Chondrocyte (in vitro differentiated cells): ENCODE data around the gene VARS1. TPM values are rescaled to one million over a fixed set of nuclear protein-coding genes. Genes with fewer than 3 reads are reported as not detected.

Experiments used
- DNase-seq: peaks from one replicate; pipeline ENCODE4 v3.0.0; 2021; ENCODE audit warnings: mixed read lengths, low spot score
- H3K27ac Mint-ChIP-seq: one replicate; pipeline ENCODE4 v1.8.0; 2021; ENCODE audit warnings: mild to moderate bottlenecking, moderate library complexity, mixed read lengths; ENCODE audit not compliant: unreplicated experiment
- H3K27me3 Mint-ChIP-seq: 2 replicates; pipeline ENCODE4 v1.8.0; 2021; ENCODE audit warnings: low read depth, mixed read lengths
- H3K36me3 Mint-ChIP-seq: 2 replicates; pipeline ENCODE4 v1.8.0; 2021; ENCODE audit warnings: low read depth, mixed read lengths
- H3K4me1 Mint-ChIP-seq: 2 replicates; pipeline ENCODE4 v1.8.0; 2021; ENCODE audit warnings: low read depth, mild to moderate bottlenecking, mixed read lengths
- H3K4me3 Mint-ChIP-seq: one replicate; pipeline ENCODE4 v1.8.0; 2021; ENCODE audit warnings: mild to moderate bottlenecking, moderate library complexity, mixed read lengths; ENCODE audit not compliant: unreplicated experiment
- H3K9me3 Mint-ChIP-seq: 2 replicates; pipeline ENCODE4 v1.8.0; 2021; ENCODE audit warnings: low read depth, mixed read lengths
- total RNA-seq: library from RNA; stranded (reverse); gene quantifications from 3 replicates; pipeline ENCODE4 v1.2.1, GENCODE V29; 2021
- TF ChIP-seq, protein P1 (sequence below): fragments of 200-600 bp; sonication (generic); IDR thresholded peaks from 2 replicates; pipeline ENCODE4 v1.5.0; 2021; ENCODE audit warnings: antibody characterized with exemption, mild to moderate bottlenecking, moderate library complexity

The VARS1 gene
- total RNA-seq, 1 donor from 2014 or later, result 71.1 TPM

DNA sequence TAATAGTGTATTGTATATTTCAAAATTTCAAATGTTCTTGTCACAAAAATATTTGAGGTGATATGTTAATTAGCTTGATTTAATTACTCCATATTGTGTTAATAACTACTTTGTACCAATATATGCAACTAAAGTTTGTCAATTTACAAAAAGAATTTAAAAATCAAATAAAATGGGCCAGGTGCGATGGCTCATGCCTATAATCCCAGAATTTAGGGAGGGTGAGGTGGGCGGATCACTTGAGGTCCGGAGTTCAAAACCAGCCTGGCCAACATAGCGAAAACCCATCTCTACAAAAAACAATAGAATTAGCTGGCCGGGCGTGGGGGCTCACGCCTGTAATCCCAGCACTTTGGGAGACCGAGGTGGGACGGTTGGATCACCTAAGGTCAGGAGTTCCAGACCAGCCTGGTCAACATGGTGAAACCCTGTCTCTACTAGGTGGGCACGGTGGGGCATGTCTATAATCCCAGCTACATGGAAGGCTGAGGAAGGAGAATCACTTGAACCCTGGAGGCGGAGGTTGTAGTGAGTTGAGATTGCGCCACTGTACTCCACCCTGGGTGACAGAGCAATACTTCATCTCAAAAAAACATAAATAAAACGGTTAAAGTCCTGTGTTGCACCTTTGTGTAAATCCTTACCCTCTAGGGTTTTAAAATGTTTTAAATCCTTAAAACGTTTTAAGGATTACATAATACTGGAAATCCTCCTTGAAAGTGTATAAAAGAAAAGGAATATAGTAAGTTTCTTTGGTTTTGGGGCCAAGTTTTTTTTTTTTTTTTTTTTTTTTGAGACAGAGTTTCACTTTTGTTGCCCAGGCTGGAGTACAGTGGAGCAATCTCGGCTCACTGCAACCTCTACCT lies 36.0 kb upstream of the VARS1 start:
- Mint-ChIP-seq H3K4me3 (peak overlapping the region; percentile 80), H3K4me1 (peaks cover 42% of the 10 kb centered on the region), H3K9me3 (no peaks in the 10 kb centered on the region), H3K27ac (no peak overlapping the region), H3K27me3 (no peaks in the 10 kb centered on the region), H3K36me3 (peaks cover 12% of the 10 kb centered on the region)
- TF ChIP-seq, protein P1, sequence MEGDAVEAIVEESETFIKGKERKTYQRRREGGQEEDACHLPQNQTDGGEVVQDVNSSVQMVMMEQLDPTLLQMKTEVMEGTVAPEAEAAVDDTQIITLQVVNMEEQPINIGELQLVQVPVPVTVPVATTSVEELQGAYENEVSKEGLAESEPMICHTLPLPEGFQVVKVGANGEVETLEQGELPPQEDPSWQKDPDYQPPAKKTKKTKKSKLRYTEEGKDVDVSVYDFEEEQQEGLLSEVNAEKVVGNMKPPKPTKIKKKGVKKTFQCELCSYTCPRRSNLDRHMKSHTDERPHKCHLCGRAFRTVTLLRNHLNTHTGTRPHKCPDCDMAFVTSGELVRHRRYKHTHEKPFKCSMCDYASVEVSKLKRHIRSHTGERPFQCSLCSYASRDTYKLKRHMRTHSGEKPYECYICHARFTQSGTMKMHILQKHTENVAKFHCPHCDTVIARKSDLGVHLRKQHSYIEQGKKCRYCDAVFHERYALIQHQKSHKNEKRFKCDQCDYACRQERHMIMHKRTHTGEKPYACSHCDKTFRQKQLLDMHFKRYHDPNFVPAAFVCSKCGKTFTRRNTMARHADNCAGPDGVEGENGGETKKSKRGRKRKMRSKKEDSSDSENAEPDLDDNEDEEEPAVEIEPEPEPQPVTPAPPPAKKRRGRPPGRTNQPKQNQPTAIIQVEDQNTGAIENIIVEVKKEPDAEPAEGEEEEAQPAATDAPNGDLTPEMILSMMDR, result no peak
- no peak for DNase-seq

GRCh38 chr6:31830886-31831335 lies 35.4 kb upstream of the VARS1 start:
- peaks cover 40% of the 10 kb centered on the region for H3K4me1 Mint-ChIP-seq
- H3K9me3 Mint-ChIP-seq, result no peaks in the 10 kb centered on the region
- H3K27me3 Mint-ChIP-seq, result no peaks in the 10 kb centered on the region
- TF ChIP-seq, protein P1, result no peak
- no peak for DNase-seq
- H3K27ac Mint-ChIP-seq, result peak overlapping the region; percentile 83
- H3K36me3 Mint-ChIP-seq, result peaks cover 5% of the 10 kb centered on the region
- H3K4me3 Mint-ChIP-seq, result peak overlapping the region; percentile 80

GRCh38 chr6:31829633-31830283 lies 34.2 kb upstream of the VARS1 start:
- no peaks in the 10 kb centered on the region for H3K36me3 Mint-ChIP-seq
- no peak for DNase-seq

GRCh38 chr6:31827286-31828079 lies 31.9 kb upstream of the VARS1 start, which contains the start of gene HSPA1B:
TSS of gene HSPA1B (plus strand) at chr6:31827738. CDS start at chr6:31827951, 213 bp downstream.
- H3K9me3 Mint-ChIP-seq, result no peaks in the 10 kb centered on the region
- TF ChIP-seq, protein P1, result no peak

More at GRCh38 chr6:31829633-31830283, 34.2 kb upstream of the VARS1 start:
- TF ChIP-seq, protein P1, result peak; percentile 87
- Mint-ChIP-seq H3K4me3 (peak overlapping the region; percentile 80), H3K27ac (peak overlapping the region; percentile 83), H3K4me1 (peaks cover 43% of the 10 kb centered on the region), H3K27me3 (no peaks in the 10 kb centered on the region), H3K9me3 (no peaks in the 10 kb centered on the region)

More at GRCh38 chr6:31827286-31828079, 31.9 kb upstream of the VARS1 start, which contains the start of gene HSPA1B:
- peak within 1 kb of the TSS; percentile 98 for H3K27ac Mint-ChIP-seq
- H3K4me3 Mint-ChIP-seq, result peak within 1 kb of the TSS; percentile 86
- H3K4me1 Mint-ChIP-seq, result peaks cover 44% of the 10 kb centered on the region
- no peaks in the 10 kb centered on the region for H3K27me3 Mint-ChIP-seq
- peak; percentile 99 for DNase-seq
- H3K36me3 Mint-ChIP-seq, result no peaks in the 10 kb centered on the region
